ENCODE data around the gene LPP.
"Not testable (repeated sequence)": the region's sequence is repeated elsewhere in the genome, so short reads cannot be mapped to it uniquely, and the experiment has no call there.

LPP gene

DNA sequence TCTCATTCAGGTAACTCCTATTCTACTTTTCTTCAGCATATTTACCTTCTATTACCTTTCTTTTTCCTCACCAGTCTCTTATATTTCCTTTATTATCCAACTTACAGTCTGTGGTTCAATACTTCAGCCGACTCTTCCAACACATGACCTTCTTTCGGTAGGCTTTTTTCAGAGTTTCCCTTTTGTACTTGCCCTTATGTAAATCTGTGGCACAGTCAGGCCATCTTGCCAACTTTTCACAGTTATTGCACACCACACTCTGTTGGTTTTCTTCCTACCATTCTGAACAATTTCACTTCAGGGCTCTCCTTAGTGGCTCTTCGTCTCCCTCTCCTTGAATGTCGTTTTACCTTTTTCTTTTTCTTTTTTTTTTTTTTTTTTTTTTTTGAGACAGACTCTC, 427.8 kb downstream of the LPP start:
- no peak for DNase-seq (ENCODE audit: low read depth in 2 of 2)

- no peak for DNase-seq (ENCODE audit: low read depth in 2 of 2)
Measured at GRCh38 chr3:188583341-188584161, 429.6 kb downstream of the LPP start.

- no peak for DNase-seq (ENCODE audit: low read depth in 2 of 2)
Measured at GRCh38 chr3:188584162-188584529, 430.2 kb downstream of the LPP start.

- no peak for DNase-seq (ENCODE audit: low read depth in 2 of 2)
Measured at GRCh38 chr3:188584958-188585689, 431.2 kb downstream of the LPP start.

DNA sequence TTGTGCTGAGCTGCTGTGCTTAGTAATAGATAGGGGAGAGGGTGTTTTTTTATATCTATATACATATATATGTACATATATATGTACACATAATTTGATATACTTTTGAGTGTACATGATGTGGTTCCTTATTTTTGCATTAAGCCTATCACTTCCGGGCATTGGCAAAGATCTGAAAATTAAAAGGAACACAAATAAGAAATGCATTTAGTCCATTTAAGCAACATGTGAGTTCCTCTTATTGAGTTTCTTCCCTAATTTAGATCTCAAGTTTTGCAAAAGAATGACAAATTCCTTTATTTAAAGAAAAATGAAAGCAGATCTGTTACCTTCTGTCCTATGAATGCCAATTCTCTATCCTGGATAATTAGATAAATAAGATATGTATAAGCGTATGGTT, 435.1 kb downstream of the LPP start:
- DNase-seq (ENCODE audit: low read depth in 2 of 2) = no peak

DNA sequence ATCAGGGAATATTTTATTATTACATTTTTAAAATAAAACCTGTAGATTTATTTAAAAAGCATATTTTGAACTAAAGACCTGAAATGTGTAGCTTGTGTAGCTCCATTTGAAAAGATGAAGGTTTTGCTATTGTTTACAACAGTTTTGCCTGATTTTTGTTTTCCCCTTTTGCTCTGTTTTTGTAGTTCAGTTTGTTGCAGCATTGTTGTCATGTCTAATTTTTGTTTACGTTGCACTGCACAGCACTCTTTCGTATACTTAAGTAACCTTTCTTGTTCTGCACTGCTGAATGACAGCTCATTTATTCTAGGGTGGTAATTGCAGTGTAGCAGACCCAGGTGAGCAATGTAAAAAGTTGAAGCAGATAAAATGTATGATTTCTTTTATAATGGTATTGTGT, 435.8 kb downstream of the LPP start:
- no peak for DNase-seq (ENCODE audit: low read depth in 2 of 2)

DNA sequence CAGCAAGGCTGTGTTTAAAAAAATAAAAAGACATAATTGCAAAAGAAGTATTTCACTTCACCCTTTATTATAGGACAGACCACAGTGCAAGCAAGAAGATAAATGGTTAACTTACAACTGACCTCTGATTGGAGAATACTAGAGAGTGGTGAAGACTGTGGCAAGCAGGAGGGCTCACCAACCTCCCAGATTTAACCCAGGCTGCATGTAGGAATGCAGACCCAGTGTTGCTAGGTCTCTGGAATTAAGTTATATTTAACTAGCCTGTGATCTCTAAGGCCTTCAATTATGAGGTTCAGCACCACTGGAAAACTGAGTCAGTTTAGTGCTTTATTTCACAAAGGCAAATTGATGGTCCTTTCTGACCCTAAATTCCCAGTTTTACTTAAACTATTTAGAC, 436.6 kb downstream of the LPP start:
- no peak for DNase-seq (ENCODE audit: low read depth in 2 of 2)

GRCh38 chr3:188594139-188594538, 440.2 kb downstream of the LPP start:
- no peak for DNase-seq (ENCODE audit: low read depth in 2 of 2)

DNA sequence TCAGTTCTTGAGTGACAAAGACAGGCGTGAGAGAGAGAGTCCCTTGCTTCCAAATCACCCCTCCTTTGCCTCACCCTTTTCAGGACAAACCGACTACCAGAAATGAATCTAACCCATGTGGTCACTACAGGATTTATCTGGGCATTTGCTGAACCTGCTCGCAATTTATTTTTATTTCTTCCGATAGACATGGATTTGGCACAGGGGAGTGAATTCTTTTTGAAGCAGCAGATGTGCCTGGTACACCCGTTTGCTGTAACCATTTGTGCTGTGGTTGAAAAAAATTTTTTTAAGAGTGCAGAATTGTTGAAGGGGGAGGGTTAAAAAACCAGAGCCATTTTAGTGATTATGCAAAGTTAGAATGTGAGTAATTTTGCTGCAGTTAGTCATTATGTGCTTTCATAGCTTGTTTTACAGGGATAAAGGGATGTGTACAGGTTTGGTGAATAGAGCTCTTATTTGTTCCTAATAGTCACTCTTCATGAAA, 442.0 kb downstream of the LPP start:
- no peak for DNase-seq (ENCODE audit: low read depth in 2 of 2)

DNA sequence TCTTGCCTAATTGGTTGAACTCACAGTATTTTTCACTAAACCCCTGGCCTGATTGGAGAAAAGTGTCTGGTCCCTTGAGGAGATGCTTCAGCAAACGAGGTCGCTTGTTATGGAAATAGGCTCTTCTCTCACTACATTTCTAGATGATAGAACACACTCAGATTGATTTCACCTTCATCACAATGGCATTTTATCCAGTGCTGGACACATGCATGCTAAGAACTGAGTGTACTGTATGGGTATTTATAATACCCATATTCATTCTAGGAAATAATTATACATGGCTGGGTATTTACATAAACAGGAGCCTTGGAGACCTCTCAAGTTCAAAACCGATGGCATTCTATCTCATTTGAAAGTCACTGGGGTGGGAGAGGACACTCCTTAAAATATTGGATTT, 444.9 kb downstream of the LPP start:
- no peak for DNase-seq (ENCODE audit: low read depth in 2 of 2)

DNA sequence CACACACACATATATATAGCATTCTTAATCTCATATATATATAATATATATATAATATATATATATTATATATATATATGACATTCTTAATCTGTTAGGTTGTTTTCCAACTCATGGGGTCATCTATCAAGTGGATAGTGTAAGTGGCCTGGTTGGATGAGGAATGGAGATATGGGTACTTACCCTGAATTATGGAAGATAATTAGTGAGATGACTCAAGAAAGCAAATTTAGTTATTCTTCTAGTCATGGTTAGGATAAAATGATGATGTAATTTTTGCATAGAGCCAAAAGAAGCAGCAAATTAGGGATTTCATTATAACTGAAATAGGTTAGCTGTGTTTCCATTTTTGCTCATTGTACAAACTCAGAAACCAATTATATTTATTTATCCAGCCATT, 448.2 kb downstream of the LPP start:
- DNase-seq (ENCODE audit: low read depth in 2 of 2) = no peak

- DNase-seq (ENCODE audit: low read depth in 2 of 2) = no peak
Measured at GRCh38 chr3:188602620-188603019, 448.7 kb downstream of the LPP start.

- DNase-seq (ENCODE audit: low read depth in 2 of 2) = no peak
Measured at GRCh38 chr3:188604651-188605050, 450.7 kb downstream of the LPP start.

GRCh38 chr3:188605231-188605630, 451.3 kb downstream of the LPP start:
- DNase-seq (ENCODE audit: low read depth in 2 of 2) = no peak

- no peak for DNase-seq (ENCODE audit: low read depth in 2 of 2)
Measured at GRCh38 chr3:188605905-188606304, 451.9 kb downstream of the LPP start.

DNA sequence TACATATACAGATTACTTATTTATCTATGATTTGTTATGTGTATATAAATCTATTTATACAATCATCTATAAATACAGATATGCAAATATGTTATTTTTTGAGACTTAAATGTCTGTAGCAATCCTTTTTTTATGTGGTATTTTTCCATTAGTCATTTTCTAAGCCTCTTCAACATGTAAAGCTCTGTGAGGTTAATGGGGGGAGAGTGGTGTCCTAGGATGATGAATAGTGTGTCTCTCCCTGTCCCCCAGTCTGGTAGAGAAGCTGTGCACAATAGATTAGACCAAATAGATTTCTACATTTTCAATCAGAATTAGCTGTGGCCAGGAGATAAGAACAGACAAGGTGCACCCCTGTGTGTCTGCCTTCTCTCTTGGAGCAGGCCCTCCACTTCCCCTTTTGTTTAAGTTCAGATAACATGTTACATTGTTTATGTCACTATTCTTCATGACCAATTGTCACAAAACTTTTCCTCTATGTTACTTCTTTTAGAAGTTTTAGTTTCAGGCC, 453.9 kb downstream of the LPP start:
- no peak for DNase-seq (ENCODE audit: low read depth in 2 of 2)

GRCh38 chr3:188608401-188608800, 454.4 kb downstream of the LPP start:
- no peak for DNase-seq (ENCODE audit: low read depth in 2 of 2)

DNA sequence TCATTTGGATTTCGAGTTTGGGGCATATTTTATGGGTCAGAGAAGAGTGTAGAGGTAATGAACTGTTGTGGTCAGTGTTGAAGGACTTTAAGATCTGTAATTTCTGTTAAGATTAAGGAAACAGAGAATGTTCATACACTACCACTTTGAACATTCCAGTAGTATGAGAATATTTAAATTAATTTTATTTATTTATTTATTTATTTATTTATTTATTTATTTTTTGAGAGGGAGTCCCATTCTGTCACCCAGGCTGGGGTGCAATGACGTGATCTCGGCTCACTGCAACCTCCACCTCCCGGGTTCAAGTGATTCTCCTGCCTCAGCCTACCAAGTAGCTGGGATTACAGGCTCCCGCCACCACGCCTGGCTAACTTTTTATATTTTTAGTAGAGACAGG, 459.8 kb downstream of the LPP start:
- DNase-seq (ENCODE audit: low read depth in 2 of 2) = not testable (repeated sequence)

- no peak for DNase-seq (ENCODE audit: low read depth in 2 of 2)
Measured at GRCh38 chr3:188617270-188617669, 463.3 kb downstream of the LPP start.

DNA sequence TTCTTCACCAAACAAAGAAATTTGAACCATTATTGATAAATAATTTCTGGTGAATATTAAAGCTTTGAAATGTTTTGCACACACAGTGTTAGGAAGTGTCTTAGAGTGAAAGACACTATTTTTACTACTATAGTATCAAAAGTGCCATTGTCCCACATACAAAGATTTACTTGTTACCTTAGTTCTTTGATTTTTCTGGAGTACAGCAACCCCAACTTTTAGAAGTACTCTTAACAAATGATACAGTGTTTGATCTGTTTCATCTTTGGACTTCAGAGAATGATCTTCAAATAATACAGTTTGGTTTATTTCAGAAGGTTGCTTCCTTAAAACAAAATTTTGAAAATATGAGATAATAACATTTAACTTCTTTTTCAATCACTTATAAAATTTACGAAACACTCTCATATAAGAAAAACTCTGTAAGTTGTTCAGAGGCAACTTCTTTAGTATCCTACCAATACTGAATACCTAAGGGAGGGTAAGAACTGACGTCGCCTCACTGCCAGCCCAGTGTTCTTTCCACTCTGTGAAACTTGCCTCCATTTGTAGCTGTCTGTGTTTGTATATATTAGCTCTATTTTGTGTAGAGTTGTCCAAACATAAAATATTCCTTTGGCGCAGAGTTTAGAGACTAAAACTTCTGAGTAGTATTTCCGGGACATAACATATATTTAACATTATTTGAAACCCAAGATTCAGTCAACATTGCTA, 464.2 kb downstream of the LPP start:
- DNase-seq (ENCODE audit: low read depth in 2 of 2) = no peak

- no peak for DNase-seq (ENCODE audit: low read depth in 2 of 2)
Measured at GRCh38 chr3:188620752-188621151, 466.8 kb downstream of the LPP start.

- DNase-seq (ENCODE audit: low read depth in 2 of 2) = no peak
Measured at GRCh38 chr3:188624384-188624783, 470.4 kb downstream of the LPP start.
